ENCODE results near the gene UGT1A5.

Gene UGT1A5

GRCh38 chr2:233673896-233674295 lies 38.8 kb upstream of the UGT1A5 start:
- TF ChIP-seq CTCF (IDR thresholded peaks at IDR 0.05; ENCODE audit: unreplicated experiment in 3 of 3): no peak
- Mint-ChIP-seq H3K27me3 (ENCODE audit: low read depth) (peaks cover under 1% of the 10 kb centered on the region), H3K4me3 (no peak overlapping the region), H3K4me1 (peaks cover 6% of the 10 kb centered on the region), H3K27ac (no peak overlapping the region), H3K9me3 (peaks cover 3% of the 10 kb centered on the region), H3K36me3 (ENCODE audit: low read depth) (no peaks in the 10 kb centered on the region)

- Mint-ChIP-seq H3K36me3 (ENCODE audit: low read depth) (no peaks in the 10 kb centered on the region), H3K27me3 (ENCODE audit: low read depth) (no peaks in the 10 kb centered on the region), H3K9me3 (peaks cover 3% of the 10 kb centered on the region), H3K27ac (no peak overlapping the region), H3K4me1 (peaks cover 6% of the 10 kb centered on the region), H3K4me3 (no peak overlapping the region)
- no peak for TF ChIP-seq CTCF (IDR thresholded peaks at IDR 0.05; ENCODE audit: unreplicated experiment in 3 of 3)
Measured at GRCh38 chr2:233674314-233674713, 38.4 kb upstream of the UGT1A5 start.

GRCh38 chr2:233674995-233675394 lies 37.7 kb upstream of the UGT1A5 start:
- no peaks in the 10 kb centered on the region for H3K36me3 Mint-ChIP-seq (ENCODE audit: low read depth)
- H3K4me1 Mint-ChIP-seq: peaks cover 6% of the 10 kb centered on the region
- H3K9me3 Mint-ChIP-seq: peaks cover 3% of the 10 kb centered on the region
- no peak for TF ChIP-seq CTCF (IDR thresholded peaks at IDR 0.05; ENCODE audit: unreplicated experiment in 3 of 3)
- no peak overlapping the region for H3K27ac Mint-ChIP-seq
- no peaks in the 10 kb centered on the region for H3K27me3 Mint-ChIP-seq (ENCODE audit: low read depth)
- H3K4me3 Mint-ChIP-seq: no peak overlapping the region

GRCh38 chr2:233676046-233676445 lies 36.7 kb upstream of the UGT1A5 start:
- Mint-ChIP-seq H3K9me3 (peaks cover 3% of the 10 kb centered on the region), H3K36me3 (ENCODE audit: low read depth) (no peaks in the 10 kb centered on the region), H3K27ac (no peak overlapping the region), H3K4me1 (peaks cover 6% of the 10 kb centered on the region), H3K27me3 (ENCODE audit: low read depth) (no peaks in the 10 kb centered on the region), H3K4me3 (no peak overlapping the region)
- no peak for TF ChIP-seq CTCF (IDR thresholded peaks at IDR 0.05; ENCODE audit: unreplicated experiment in 3 of 3)

- H3K27me3 Mint-ChIP-seq (ENCODE audit: low read depth): no peaks in the 10 kb centered on the region
- H3K27ac Mint-ChIP-seq: no peak overlapping the region
- no peak for TF ChIP-seq CTCF (IDR thresholded peaks at IDR 0.05; ENCODE audit: unreplicated experiment in 3 of 3)
- H3K9me3 Mint-ChIP-seq: peaks cover 3% of the 10 kb centered on the region
- H3K4me1 Mint-ChIP-seq: peaks cover 6% of the 10 kb centered on the region
- H3K36me3 Mint-ChIP-seq (ENCODE audit: low read depth): no peaks in the 10 kb centered on the region
- no peak overlapping the region for H3K4me3 Mint-ChIP-seq
Measured at GRCh38 chr2:233679196-233679595, 33.5 kb upstream of the UGT1A5 start.

DNA sequence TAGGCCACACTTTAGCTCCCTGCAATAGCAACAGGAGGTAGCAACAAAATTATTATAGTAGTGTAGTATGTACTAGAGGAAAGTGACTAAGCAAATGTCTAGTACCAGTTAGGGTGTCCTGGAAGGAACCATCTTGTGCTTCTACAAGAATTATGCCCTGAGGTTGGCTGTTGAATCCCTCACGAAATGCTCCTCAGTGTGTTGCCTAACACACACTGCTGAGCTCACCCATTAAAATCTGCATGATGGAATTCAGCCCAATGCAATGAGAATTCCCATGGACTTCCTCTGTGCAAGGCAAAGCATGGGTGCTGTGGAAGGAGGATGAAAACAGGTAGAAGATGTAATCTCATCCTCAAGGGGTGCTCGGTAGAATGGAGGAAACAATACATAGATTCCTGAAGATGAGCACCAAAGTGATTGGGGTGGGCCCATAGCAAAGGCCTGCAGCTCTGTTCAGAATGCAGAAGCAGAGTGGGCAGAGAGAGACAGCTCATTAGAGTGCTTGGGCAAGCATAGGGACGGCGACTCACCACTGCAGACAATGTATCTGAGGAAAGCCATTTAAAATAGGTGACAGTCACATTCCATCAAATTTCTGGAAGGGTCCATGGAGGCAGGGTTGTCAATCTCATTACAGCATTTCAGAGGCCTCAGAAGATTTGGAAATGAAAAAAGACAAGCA lies 32.2 kb upstream of the UGT1A5 start:
- H3K4me1 Mint-ChIP-seq: no peaks in the 10 kb centered on the region
- H3K4me3 Mint-ChIP-seq: no peak overlapping the region
- H3K27me3 Mint-ChIP-seq (ENCODE audit: low read depth): no peaks in the 10 kb centered on the region
- TF ChIP-seq CTCF (IDR thresholded peaks at IDR 0.05; ENCODE audit: unreplicated experiment in 3 of 3): no peak
- no peak overlapping the region for H3K27ac Mint-ChIP-seq
- peaks cover 3% of the 10 kb centered on the region for H3K9me3 Mint-ChIP-seq
- no peaks in the 10 kb centered on the region for H3K36me3 Mint-ChIP-seq (ENCODE audit: low read depth)
